ENCODE measurements around the gene SEC23A. TPM values are rescaled to one million over a fixed set of nuclear protein-coding genes. Genes with fewer than 3 reads are reported as not detected.

The SEC23A gene
- total and polyA plus RNA-seq, 2 of the 8 experiments (the other 6 are each of a cell fraction or from before 2014, with no cell fraction given) = 30.9 to 58.2 TPM

GRCh38 chr14:39108791-39109190 lies 5.8 kb upstream of the SEC23A start (continued):
- TF ChIP-seq SRF (IDR thresholded peaks at IDR 0.05; ENCODE audit: low read depth, low read length) = no peak
- no peak for TF ChIP-seq BCL11A (IDR thresholded peaks at IDR 0.05; ENCODE audit: low read depth in 2 of 2, low read length in 2 of 2)
- TF ChIP-seq CHD7 (IDR thresholded peaks at IDR 0.05; ENCODE audit: insufficient replicate concordance, low read length) = no peak
- TF ChIP-seq CEBPB (IDR thresholded peaks at IDR 0.05; ENCODE audit: low read depth, low read length) = no peak
- TF ChIP-seq NRF1 (IDR thresholded peaks at IDR 0.05; ENCODE audit: low read depth, low read length) = no peak
- TF ChIP-seq HDAC2 (IDR thresholded peaks at IDR 0.05; ENCODE audit: borderline replicate concordance in 1 of 2, low read depth in 2 of 2, low read length in 2 of 2) = no peak

Data from H1 (cell line).